Hindlimb muscle (tissue), 1 donor: ENCODE data around the gene STPG3. TPM values are rescaled to one million over a fixed set of nuclear protein-coding genes. Genes with fewer than 3 reads are reported as not detected.
"Not testable (repeated sequence)": the region's sequence is repeated elsewhere in the genome, so short reads cannot be mapped to it uniquely, and the experiment has no call there.

Experiments
- DNase-seq: peaks from one replicate; pipeline ENCODE4 v3.0.0-alpha.2; 2013
- polyA plus RNA-seq: library from polyadenylated mRNA; unstranded; fragments of 120-200 nt; gene quantifications from one replicate; pipeline ENCODE4 v1.2.1, GENCODE V29; 2013; ENCODE audit not compliant: insufficient read length

STPG3 gene
- polyA plus RNA-seq, 1 donor = not detected

GRCh38 chr9:137245450-137246421 is 5.3 kb upstream of the STPG3 start:
- DNase-seq = no peak

- DNase-seq = no peak
Measured at GRCh38 chr9:137247135-137247915, 3.8 kb upstream of the STPG3 start.

- DNase-seq = no peak
Measured at GRCh38 chr9:137247916-137248175, 3.2 kb upstream of the STPG3 start.

- no peak for DNase-seq
Measured at GRCh38 chr9:137250329-137251193, 525 bp upstream of the STPG3 start.

GRCh38 chr9:137251490-137252268 is 593 bp downstream of the STPG3 start:
- DNase-seq = no peak

- DNase-seq = no peak
Measured at GRCh38 chr9:137252555-137253506, 1.7 kb downstream of the STPG3 start.

- no peak for DNase-seq
Measured at GRCh38 chr9:137253717-137254623, 2.9 kb downstream of the STPG3 start.

GRCh38 chr9:137254624-137255447 is 3.8 kb downstream of the STPG3 start, which contains the start of gene NELFB:
TSS of gene NELFB (plus strand) at chr9:137255327.
- peak; percentile 95 for DNase-seq

GRCh38 chr9:137255448-137256114 is 4.5 kb downstream of the STPG3 start:
- DNase-seq = no peak

- no peak for DNase-seq
Measured at GRCh38 chr9:137256362-137256761, 5.3 kb downstream of the STPG3 start.

GRCh38 chr9:137256856-137257255 is 5.8 kb downstream of the STPG3 start:
- DNase-seq = no peak

GRCh38 chr9:137262173-137262908 is 11.3 kb downstream of the STPG3 start:
- not testable (repeated sequence) for DNase-seq

- DNase-seq = no peak
Measured at GRCh38 chr9:137262909-137263285, 11.8 kb downstream of the STPG3 start.

- no peak for DNase-seq
Measured at GRCh38 chr9:137263506-137263905, 12.4 kb downstream of the STPG3 start.

- DNase-seq = no peak
Measured at GRCh38 chr9:137264067-137264466, 13.0 kb downstream of the STPG3 start.

- no peak for DNase-seq
Measured at GRCh38 chr9:137265496-137266161, 14.5 kb downstream of the STPG3 start.

- DNase-seq = no peak
Measured at GRCh38 chr9:137266162-137266527, 15.1 kb downstream of the STPG3 start.
